Sigmoid colon (tissue), 7 donors: Measurements from ENCODE around the gene EVC. TPM values are rescaled to one million over a fixed set of nuclear protein-coding genes. Genes with fewer than 3 reads are reported as not detected.
A peak's percentile ranks its signal among the peaks of the same experiment; 100 is the strongest.

Experiments
- DNase-seq: peaks from one replicate; pipeline ENCODE4 v3.0.0-alpha.2; 2019
- H3K27ac ChIP-seq, 4 donors: fragments of 200-600 bp; sonication (generic); one replicate each; pipeline ENCODE4 v1.5.1; 2016 to 2019; ENCODE audit warnings: mild to moderate bottlenecking in 1 of 4
- H3K27me3 ChIP-seq, 3 donors: fragments of 200-600 bp; sonication (generic); one replicate each; pipeline ENCODE4 v1.5.1; 2019; ENCODE audit warnings: mild to moderate bottlenecking in 1 of 3
- H3K36me3 ChIP-seq, 4 donors: fragments of 200-600 bp; sonication (generic); one replicate each; pipeline ENCODE4 v1.5.1; 2016 to 2019
- H3K4me1 ChIP-seq, 4 donors: fragments of 200-600 bp; sonication (generic); one replicate each; pipeline ENCODE4 v1.5.1; 2017 to 2019
- H3K4me3 ChIP-seq, 4 donors: fragments of 200-600 bp; sonication (generic); one replicate each; pipeline ENCODE4 v1.5.1; 2017 to 2019; ENCODE audit warnings: mild to moderate bottlenecking in 2 of 4, moderate library complexity in 1 of 4
- H3K9me3 ChIP-seq, 4 donors: fragments of 200-600 bp in 3 of 4; sonication (generic) in 3 of 4; one replicate each; pipeline versions ENCODE4 v1.5.1 to v1.6.1; 2013 to 2019
- EP300 ChIP-seq, 4 donors: sonication (generic); formaldehyde crosslinking; IDR thresholded peaks; one replicate each; pipeline ENCODE4 v1.6.1; 2017; ENCODE audit warnings: antibody characterized with exemption in 4 of 4
- POLR2A ChIP-seq, 2 donors: fragments of 450-650 bp; IDR thresholded peaks; one replicate each; pipeline ENCODE4 v1.6.1; 2016; ENCODE audit warnings: antibody characterized with exemption in 2 of 2, mild to moderate bottlenecking in 2 of 2, moderate library complexity in 2 of 2
- POLR2AphosphoS5 ChIP-seq, 4 donors: sonication (generic); formaldehyde crosslinking; IDR thresholded peaks; one replicate each; pipeline ENCODE4 v1.6.1; 2017; ENCODE audit warnings: antibody characterized with exemption in 4 of 4
- WGBS, 2 donors: extraction: QIAGEN DNeasy Blood & Tissue Kit; methylation state at CpG; one replicate each; pipeline ENCODE4 v1.1.7; 2013; 5-methylcytosine and 5-hydroxymethylcytosine counted together
- intact Hi-C: fragments of 100-400 bp; cut with DNase I; formaldehyde crosslinking; loops from one replicate; pipeline ENCODE4 v1.15.1; 2023
- polyA plus RNA-seq, 3 donors: library from polyadenylated mRNA; stranded (reverse); fragments of 200-250 nt; gene quantifications; one replicate each; pipeline ENCODE4 v1.2.3, GENCODE V29; 2013
- total RNA-seq, 4 donors: library from RNA; depleted of rRNA; stranded (reverse); fragments of >200 nt; gene quantifications; one replicate each; pipeline ENCODE4 v1.1.0, GENCODE V29; 2016
- TF ChIP-seq, protein P1 (sequence below), 4 experiments: fragments of 450-650 bp in 3 of 4; fragments of 200-600 bp in 1 of 4; IDR thresholded peaks; one replicate each; pipeline ENCODE4 v1.5.1; 2016 to 2019; ENCODE audit warnings: antibody characterized with exemption in 4 of 4, mild to moderate bottlenecking in 3 of 4, moderate library complexity in 2 of 4
- donor health status: healthy with polysubstance abuse.
- donor health status: Bipolar disorder and iron deficiency.
- donor health status: healthy.

EVC gene
- total and polyA plus RNA-seq, 7 donors, result 0.46 to 35.2 (median 15.6) TPM

DNA sequence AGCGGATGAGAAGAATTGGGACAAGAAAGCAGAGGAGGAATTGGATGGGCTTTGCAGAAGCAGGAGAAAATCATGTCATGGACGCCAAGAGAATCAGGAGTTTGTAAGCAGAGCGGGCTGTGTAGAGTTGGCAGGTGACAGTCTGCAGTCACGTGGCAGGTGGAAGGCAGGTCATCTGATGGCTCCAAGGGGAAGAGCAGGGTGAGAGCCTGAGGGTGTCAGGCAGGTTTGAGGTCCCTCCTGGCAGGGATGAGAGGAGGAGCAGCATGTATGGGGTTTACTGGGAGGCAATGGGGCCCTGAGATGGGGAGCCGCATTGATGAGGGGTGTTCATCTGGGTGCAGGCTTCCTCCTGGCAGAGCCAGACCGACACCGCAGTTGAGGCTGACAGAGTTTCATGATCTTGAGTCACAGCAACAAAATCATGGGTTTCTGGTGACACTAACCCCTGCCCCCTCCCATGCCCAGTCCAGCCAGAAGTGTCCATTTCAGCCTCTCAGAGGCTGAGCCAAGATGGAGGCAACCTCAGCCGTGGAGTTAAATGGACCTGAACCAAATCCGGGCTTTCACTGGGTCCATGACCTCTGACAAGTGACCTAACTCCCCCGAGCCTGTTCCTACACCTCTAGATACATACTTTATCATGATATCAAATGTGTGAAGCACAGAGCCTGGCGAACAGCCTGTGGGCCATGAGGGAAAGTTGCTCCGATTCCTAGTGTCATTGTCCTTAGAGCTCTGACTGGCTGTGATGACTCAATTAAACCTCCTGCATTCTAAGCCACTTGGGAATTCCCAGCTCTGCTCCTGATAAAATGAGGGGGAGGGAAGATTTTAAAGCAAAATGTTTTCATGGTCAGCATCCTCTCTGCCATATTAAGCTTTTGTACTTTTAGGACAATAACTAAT lies 36.1 kb downstream of the EVC start:
- no peaks in the 10 kb centered on the region for H3K27me3 ChIP-seq
- no peaks in the 10 kb centered on the region for H3K9me3 ChIP-seq
- 69 to 76% methylated on average over 12 of the region's 12 CpGs for WGBS, 2 donors
- no peak overlapping the region for H3K4me3 ChIP-seq
- intact Hi-C loops, result no loop called here
- TF ChIP-seq POLR2AphosphoS5 (IDR thresholded peaks at IDR 0.05) (no peak), EP300 (IDR thresholded peaks at IDR 0.05) (no peak), POLR2A (IDR thresholded peaks at IDR 0.05) (no peak)
- TF ChIP-seq, protein P1, sequence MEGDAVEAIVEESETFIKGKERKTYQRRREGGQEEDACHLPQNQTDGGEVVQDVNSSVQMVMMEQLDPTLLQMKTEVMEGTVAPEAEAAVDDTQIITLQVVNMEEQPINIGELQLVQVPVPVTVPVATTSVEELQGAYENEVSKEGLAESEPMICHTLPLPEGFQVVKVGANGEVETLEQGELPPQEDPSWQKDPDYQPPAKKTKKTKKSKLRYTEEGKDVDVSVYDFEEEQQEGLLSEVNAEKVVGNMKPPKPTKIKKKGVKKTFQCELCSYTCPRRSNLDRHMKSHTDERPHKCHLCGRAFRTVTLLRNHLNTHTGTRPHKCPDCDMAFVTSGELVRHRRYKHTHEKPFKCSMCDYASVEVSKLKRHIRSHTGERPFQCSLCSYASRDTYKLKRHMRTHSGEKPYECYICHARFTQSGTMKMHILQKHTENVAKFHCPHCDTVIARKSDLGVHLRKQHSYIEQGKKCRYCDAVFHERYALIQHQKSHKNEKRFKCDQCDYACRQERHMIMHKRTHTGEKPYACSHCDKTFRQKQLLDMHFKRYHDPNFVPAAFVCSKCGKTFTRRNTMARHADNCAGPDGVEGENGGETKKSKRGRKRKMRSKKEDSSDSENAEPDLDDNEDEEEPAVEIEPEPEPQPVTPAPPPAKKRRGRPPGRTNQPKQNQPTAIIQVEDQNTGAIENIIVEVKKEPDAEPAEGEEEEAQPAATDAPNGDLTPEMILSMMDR (IDR thresholded peaks at IDR 0.05), result no peak
- no peak for DNase-seq
- H3K27ac ChIP-seq, result peak overlapping the region in 1 of 4 donors; percentile 2
- H3K4me1 ChIP-seq, result peaks cover 0 to 5% (median 4%) of the 10 kb centered on the region in 4 donors
- peaks cover 4 to 79% (median 24%) of the 10 kb centered on the region in 4 donors for H3K36me3 ChIP-seq

- intact Hi-C loops, result no loop called here
- H3K4me1 ChIP-seq, result peaks cover 0 to 5% (median 4%) of the 10 kb centered on the region in 4 donors
- H3K4me3 ChIP-seq, result no peak overlapping the region
- H3K27me3 ChIP-seq, result no peaks in the 10 kb centered on the region
- peak overlapping the region in 1 of 4 donors; percentile 2 for H3K27ac ChIP-seq
- peak; percentile 68 for DNase-seq
- TF ChIP-seq, protein P1 (IDR thresholded peaks at IDR 0.05), result no peak
- TF ChIP-seq EP300 (IDR thresholded peaks at IDR 0.05), result no peak
- TF ChIP-seq POLR2AphosphoS5 (IDR thresholded peaks at IDR 0.05), result no peak
- TF ChIP-seq POLR2A (IDR thresholded peaks at IDR 0.05), result no peak
- peaks cover 3 to 79% (median 21%) of the 10 kb centered on the region in 4 donors for H3K36me3 ChIP-seq
- no peaks in the 10 kb centered on the region for H3K9me3 ChIP-seq
- 64 to 73% methylated on average over 11 of the region's 11 CpGs for WGBS, 2 donors
These were observed 36.9 kb downstream of the EVC start for GRCh38 chr4:5747738-5748375.

DNA sequence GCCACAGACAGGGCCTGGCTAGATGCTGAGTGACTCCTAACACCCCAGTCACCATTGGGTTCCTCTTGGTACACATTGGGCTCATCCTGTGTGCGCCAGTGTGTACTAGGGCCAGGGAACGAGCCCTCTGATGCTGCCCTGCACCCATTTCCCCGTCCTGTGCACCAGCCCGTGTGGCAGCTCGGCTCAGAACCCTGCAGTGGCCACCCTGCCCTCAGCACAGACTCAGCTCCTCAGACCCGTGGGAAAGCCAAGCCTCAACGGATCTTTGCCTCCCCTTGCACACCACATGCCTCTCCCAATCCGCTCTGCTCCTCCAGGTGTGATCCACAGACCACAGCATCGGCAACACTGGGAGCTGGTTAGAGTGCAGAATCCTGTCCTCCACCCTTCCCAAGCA lies 38.6 kb downstream of the EVC start:
- WGBS, 2 donors, result 80 to 86% methylated on average over 9 of the region's 9 CpGs
- peak; percentile 41 for DNase-seq
- Histone ChIP-seq H3K36me3 (peaks cover 12 to 80% (median 31%) of the 10 kb centered on the region in 4 donors), H3K27me3 (no peaks in the 10 kb centered on the region), H3K4me3 (no peak overlapping the region), H3K4me1 (peaks cover 0 to 5% (median 4%) of the 10 kb centered on the region in 4 donors), H3K9me3 (no peaks in the 10 kb centered on the region), H3K27ac (no peak overlapping the region)
- intact Hi-C loops, result no loop called here
- no peak for TF ChIP-seq EP300 (IDR thresholded peaks at IDR 0.05)
- TF ChIP-seq POLR2AphosphoS5 (IDR thresholded peaks at IDR 0.05), result no peak
- TF ChIP-seq POLR2A (IDR thresholded peaks at IDR 0.05), result no peak
- TF ChIP-seq, protein P1 (IDR thresholded peaks at IDR 0.05), result no peak

DNA sequence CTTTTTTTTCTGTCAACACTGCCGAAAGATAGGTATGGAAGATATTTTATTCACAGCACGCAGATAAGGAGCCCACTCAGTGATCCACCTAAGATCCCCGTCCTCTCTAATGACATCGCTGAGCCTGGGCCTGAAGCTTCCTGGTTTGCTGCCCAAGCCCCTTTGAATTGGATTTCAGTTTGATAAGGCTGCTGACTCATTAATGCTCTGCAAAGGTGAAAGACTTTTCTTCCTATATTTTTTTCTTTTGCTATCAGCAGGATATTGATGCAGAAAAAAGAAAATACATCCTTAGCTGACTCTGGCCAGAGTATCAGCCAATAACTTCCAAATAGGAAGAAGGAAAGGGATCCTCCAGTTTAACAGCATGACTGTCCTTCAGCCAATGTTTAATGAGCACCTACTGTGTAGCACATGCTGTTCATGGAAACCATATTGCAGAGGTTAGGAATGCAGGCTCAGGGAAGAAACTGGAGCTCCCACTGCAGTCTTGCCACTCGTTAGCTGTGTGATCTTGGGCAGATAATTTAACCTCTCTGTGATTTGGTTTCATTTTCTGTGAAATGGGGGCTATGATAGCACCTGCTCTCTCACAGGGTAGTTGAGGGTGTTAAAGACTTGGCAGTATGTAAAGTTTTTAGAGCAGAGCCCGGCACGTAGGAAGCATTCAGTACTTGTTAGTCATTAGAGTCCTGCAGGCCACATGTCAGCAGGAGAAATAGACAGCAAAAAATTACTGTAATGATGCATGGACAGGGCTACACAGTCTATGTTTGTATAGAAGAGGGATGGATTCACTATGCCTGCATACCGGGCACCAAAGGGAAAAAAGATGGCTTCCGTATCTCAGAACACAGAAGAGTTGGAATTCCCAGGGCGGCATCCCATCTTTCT lies 39.3 kb downstream of the EVC start:
- Histone ChIP-seq H3K9me3 (no peaks in the 10 kb centered on the region), H3K4me1 (peaks cover 0 to 5% (median 4%) of the 10 kb centered on the region in 4 donors), H3K27me3 (no peaks in the 10 kb centered on the region), H3K36me3 (peaks cover 18 to 83% (median 38%) of the 10 kb centered on the region in 4 donors), H3K27ac (no peak overlapping the region), H3K4me3 (no peak overlapping the region)
- WGBS, 2 donors, result 87 to 91% methylated on average over 10 of the region's 10 CpGs
- DNase-seq, result peak; percentile 10
- no peak for TF ChIP-seq EP300 (IDR thresholded peaks at IDR 0.05)
- no peak for TF ChIP-seq POLR2AphosphoS5 (IDR thresholded peaks at IDR 0.05)
- TF ChIP-seq POLR2A (IDR thresholded peaks at IDR 0.05), result no peak
- TF ChIP-seq, protein P1 (IDR thresholded peaks at IDR 0.05), result no peak
- intact Hi-C loops, result no loop called here
